Kidney glomerular epithelial cell (primary cell): ENCODE data around the gene UNKL.

ENCODE experiments used
- DNase-seq: peaks from one replicate; lab custom pipeline; 2025; lab: John Stamatoyannopoulos, UW

Gene UNKL

DNA sequence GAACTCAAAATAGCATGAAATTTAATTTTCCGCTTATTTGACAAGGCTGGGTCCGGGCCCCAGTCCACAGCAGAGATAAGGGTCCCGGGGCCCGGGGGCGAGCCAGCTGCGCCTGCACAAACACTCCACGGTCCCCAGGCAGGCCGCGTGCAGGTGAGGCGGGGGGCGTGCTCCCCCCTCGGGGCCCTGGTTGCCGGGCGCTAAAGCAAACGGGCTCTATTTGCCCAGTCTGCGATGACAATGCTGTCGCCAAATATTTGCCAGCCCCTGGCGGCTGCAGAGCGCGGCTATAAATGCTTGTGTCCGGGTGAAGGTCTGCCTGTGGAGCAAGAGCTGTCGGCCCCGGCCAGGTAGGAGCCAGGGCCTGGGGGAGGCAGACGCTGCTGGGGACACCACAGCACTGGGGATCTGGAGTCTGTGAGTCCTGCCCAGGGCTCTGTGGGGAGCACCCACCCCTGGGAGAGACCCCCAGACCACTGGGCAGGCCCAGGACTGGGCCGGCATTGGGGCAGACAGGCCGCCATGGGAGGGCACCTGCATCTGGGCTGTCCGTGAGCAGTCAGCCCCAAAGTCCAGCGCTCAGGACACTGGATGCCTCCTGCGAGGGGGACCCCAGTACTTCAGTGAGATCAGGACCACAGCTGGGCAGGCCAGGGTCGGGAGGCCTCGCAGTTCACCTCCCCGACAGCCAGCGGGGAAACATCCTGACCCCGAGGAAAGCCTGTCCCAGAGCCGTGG is 16.4 kb upstream of the UNKL start, which contains the start of gene PERCC1:
PERCC1 (plus strand) TSS at position 320 of the 738 bp plus-strand sequence. CDS start 1,516 bp downstream, outside the sequence.
- DNase-seq = no peak

DNA sequence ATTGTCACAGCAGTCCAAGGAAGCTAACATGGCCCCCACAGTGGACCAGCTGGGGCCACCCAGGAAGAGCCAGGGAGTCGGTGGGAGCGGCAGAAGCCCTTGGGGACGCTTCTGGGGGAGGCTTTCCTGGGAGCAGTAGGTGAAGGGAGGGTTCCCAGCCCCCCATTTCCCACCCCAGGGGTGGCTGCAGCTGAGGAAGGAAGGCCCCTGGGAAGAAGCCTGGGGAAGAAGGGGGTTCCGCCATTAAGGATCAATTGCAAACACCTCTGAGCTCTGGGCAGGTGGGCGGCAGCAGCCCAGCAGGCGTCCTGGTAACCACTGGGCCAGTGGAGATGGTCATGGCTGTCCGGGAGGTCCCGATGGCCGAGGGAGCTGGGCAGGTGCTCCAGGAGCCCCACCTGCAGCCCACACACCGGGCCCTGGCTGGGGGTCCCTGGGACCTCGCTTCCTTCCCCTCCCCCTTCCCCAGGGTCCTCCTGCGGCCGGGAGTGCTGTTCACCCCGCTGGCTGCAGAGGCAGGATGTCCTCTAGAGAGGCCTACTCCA is 15.8 kb upstream of the UNKL start:
- no peak for DNase-seq

DNA sequence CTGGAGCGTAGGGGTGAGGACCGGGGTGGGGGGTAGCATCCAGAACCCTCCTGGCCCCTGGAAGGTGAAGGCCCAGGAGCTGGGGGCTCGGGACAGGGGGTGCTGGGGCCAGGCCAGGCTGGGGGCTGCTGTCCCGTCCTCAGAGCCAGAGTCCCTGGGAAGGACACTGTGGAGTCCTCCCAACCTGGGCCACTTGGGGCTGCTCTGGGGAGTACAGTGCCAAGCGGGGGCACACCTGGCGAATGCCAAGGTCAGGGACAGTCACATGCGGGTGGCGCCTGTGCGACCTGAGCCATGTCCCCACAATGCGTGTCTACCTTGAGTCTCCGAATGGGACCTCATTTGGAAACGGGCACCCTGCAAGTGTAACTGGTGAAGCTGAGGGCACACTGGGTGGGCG is 15.1 kb upstream of the UNKL start:
- no peak for DNase-seq

DNA sequence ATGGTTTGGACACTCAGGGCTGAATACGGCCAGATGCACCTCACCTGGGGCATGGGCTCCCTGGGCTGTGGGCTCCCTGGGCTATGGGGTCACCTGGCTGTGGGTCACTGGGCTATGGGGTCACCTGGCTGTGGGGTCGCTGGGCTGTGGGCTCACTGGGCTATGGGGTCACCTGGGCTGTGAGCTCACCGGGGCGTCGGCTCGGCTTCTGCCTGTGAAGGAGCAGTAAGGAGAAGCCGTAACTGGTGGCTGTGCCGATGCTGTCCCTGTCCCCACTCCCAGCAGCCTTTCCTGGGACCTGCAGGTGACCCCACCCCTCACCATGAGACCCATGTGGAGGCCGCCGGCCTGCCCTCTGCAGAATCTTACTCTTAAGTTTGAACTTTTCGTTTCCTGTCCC is 14.5 kb upstream of the UNKL start:
- no peak for DNase-seq

DNA sequence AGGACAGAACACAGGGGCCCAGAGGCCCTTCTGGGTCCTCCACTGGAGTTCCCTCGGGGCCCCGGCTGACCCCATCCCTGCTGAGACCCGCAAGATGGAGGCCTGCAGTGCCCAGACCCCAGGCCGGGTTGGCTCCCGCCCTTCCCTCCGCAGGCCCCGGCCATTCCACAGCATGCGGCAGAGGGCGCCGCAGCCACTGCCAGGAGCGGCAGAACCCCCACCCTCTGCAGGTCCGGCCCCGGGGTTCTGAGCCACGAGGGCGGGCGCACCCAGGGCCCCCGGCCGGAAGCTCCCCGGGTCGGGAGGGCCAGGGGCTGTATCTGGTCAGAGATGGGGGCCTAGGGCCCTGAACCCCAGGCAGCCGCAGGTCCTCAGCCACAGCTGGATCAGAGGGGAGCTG is 14.0 kb upstream of the UNKL start:
- DNase-seq = no peak

- DNase-seq = no peak
These were observed 13.3 kb upstream of the UNKL start for GRCh38 chr16:1427473-1428461.

- no peak for DNase-seq
These were observed 12.4 kb upstream of the UNKL start for GRCh38 chr16:1426734-1427471.

DNA sequence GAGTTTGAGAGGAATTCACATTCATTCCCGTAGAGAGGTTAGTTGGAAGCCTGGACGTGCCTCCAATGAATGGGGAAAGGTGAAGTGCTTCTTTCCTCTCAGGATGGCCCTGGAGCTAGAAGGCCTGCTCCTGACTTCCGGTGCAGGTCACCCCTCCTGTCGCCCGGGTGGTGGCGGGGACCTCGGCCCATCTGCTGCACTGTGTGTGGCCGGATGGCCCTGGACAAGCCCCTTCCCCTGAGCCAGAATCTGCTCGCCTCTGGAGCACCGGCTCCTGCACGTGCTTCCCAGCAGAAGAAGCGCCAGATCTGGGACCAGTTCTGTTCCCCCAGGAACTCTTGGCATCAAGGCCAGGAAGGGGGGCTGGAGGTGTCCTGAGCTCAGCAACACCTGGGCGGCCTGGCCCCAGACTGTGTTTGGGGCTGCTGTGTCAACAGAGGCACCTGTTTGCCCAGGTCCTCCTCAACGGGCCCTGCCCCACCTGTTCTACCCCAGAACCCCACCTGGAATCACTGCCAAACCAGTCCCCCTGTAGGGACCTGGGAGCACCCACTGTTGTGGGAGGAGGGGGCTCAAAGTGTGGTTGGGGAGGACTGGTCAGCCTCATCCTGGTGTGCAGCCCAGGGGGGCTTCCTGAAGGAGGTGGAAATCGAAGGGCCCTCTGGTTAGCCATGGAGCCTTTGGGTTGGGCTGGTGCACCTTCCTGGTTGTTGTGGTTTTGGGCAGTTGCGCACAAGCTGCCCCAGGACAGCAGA is 11.3 kb upstream of the UNKL start:
- no peak for DNase-seq

DNA sequence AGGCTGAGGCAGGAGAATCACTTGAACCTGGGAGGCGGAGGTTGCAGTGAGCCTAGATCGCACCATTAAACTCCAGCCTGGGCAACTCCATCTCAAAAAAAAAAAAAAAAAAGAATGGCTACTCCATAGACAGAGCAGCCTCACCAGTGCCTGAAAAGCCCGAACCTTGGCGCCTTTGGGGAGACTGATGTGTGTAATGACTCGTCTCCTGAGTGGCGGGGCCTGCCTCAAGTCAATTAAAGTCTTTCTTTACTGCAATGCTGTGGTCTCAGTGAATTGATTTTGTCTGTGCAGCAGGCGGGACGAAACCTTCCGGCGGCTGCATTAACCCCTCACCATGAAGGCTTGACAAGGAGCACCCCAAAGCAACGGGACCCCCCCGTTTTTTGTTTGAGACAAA is 9.5 kb upstream of the UNKL start:
- no peak for DNase-seq

GRCh38 chr16:1422076-1422475 is 7.6 kb upstream of the UNKL start:
- no peak for DNase-seq

DNA sequence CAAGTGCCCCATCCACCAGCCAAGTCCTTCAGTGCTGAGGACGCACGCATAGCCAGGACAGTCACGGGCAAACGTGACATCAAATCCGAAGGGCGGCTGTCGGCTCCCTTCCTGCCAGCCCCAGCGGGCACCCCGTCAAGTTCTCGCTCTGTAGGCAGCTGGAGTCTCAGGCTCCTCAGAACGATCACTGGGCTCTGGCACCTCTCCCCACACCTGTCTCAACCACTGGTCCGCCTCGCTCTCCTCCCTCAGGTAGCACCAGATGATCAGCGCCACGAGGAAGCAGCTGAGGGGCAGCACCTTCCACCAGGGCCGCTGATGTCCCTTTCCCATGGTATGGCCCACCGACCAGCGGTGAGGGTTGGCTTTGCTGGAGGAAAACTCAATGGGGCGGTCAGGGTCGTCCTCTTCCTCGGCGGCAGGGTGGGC is 5.6 kb upstream of the UNKL start:
- no peak for DNase-seq

GRCh38 chr16:1416521-1416941 is 2.0 kb upstream of the UNKL start:
- DNase-seq = no peak

GRCh38 chr16:1413684-1414531 is 596 bp downstream of the UNKL start:
- DNase-seq = no peak

- DNase-seq = no peak
These were observed 1.7 kb downstream of the UNKL start for GRCh38 chr16:1412847-1413246.

GRCh38 chr16:1408171-1408837 is 6.2 kb downstream of the UNKL start:
- peak; percentile 50 for DNase-seq

DNA sequence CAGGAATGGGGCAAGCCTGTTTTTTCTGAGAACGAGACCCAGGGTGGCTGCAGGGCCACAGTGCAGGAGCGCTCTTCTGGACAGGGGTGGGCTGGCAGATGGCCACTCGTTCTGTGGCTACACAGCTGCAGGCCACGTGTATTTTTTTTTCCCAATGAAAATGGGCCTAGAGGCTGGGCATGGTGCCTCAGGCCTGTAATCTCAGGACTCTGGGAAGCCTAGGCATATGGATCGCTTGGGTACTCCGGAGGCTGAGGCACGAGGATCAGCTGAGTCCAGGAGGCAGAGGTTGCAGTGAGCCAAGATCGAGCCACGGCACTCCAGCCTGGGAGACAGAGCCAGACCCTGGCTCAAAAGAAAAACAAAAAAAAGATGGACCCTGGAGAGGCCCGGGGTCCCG is 6.8 kb downstream of the UNKL start:
- no peak for DNase-seq

- no peak for DNase-seq
These were observed 10.8 kb downstream of the UNKL start for GRCh38 chr16:1403733-1404132.

- DNase-seq = no peak
These were observed 11.5 kb downstream of the UNKL start for GRCh38 chr16:1403036-1403435.

- DNase-seq = no peak
These were observed 12.7 kb downstream of the UNKL start for GRCh38 chr16:1401758-1402154.
